ENCODE data around the gene PKP4. TPM values are rescaled to one million over a fixed set of nuclear protein-coding genes. Genes with fewer than 3 reads are reported as not detected.

Gene PKP4
- total RNA-seq, 4 donors from 2014 or later = 58.2 to 115 (median 89.9) TPM

- no peaks in the 10 kb centered on the region for H3K4me1 ChIP-seq
- no peak overlapping the region for H3K4me3 ChIP-seq
- no peak for ATAC-seq
- TF ChIP-seq CTCF (IDR thresholded peaks at IDR 0.05) (no peak), EP300 (IDR thresholded peaks at IDR 0.05) (no peak)
- WGBS, 2 donors (ENCODE audit: low coverage in 1 of 2) = 78 to 80% methylated on average over 4 to 10 of the region's 16 CpGs
- H3K27ac ChIP-seq = no peak overlapping the region
- peaks cover 6% of the 10 kb centered on the region for H3K27me3 ChIP-seq
- no peaks in the 10 kb centered on the region for H3K9me3 ChIP-seq
- no peaks in the 10 kb centered on the region for H3K36me3 ChIP-seq
Measured at GRCh38 chr2:158729873-158730620, 273.3 kb downstream of the PKP4 start.

GRCh38 chr2:158730621-158731140 lies 273.9 kb downstream of the PKP4 start:
- 90% methylated on average over 6 of the region's 9 CpGs; no CpG with 5 or more reads in 1 of the 2 donors for WGBS, 2 donors (ENCODE audit: low coverage in 1 of 2)
- Histone ChIP-seq H3K36me3 (no peaks in the 10 kb centered on the region), H3K4me3 (no peak overlapping the region), H3K27ac (no peak overlapping the region), H3K9me3 (no peaks in the 10 kb centered on the region), H3K4me1 (no peaks in the 10 kb centered on the region), H3K27me3 (peaks cover 6% of the 10 kb centered on the region)
- no peak for TF ChIP-seq POLR2A (IDR thresholded peaks at IDR 0.05)
- TF ChIP-seq EP300 (IDR thresholded peaks at IDR 0.05) = no peak
- TF ChIP-seq POLR2AphosphoS5 (IDR thresholded peaks at IDR 0.05) = no peak
- TF ChIP-seq CTCF (IDR thresholded peaks at IDR 0.05) = no peak
- no peak for ATAC-seq

DNA sequence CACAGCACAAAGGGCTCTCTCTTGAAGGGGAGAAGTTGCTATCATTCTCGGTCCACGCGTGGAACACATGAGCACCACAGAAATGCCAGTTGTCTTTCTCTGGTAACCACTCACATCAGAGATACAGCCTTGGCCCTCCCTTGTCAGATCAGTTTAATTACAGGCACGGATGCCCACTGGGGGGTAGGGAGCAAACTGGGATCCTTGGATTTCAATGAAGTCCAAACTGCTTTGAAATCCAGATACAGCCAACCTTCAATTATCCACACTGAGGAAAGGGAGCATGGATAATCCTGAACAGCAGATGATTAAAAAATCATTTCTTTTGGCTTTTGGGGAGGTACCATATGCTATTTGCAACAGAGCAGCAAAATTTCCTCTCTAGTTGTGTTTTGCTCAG lies 274.6 kb downstream of the PKP4 start:
- no peak overlapping the region for H3K27ac ChIP-seq
- no peak overlapping the region for H3K4me3 ChIP-seq
- no peaks in the 10 kb centered on the region for H3K36me3 ChIP-seq
- H3K27me3 ChIP-seq = peaks cover 6% of the 10 kb centered on the region
- no peak for ATAC-seq
- no peak for TF ChIP-seq POLR2A (IDR thresholded peaks at IDR 0.05)
- no peak for TF ChIP-seq EP300 (IDR thresholded peaks at IDR 0.05)
- TF ChIP-seq CTCF (IDR thresholded peaks at IDR 0.05) = no peak
- TF ChIP-seq POLR2AphosphoS5 (IDR thresholded peaks at IDR 0.05) = no peak
- 82 to 93% methylated on average over 3 to 4 of the region's 4 CpGs for WGBS, 2 donors (ENCODE audit: low coverage in 1 of 2)
- no peaks in the 10 kb centered on the region for H3K4me1 ChIP-seq
- H3K9me3 ChIP-seq = no peaks in the 10 kb centered on the region

Small RNAs within 50 kb of the gene (small RNA-seq; reads per million reads assigned to genes)
- 0 reads per million in 4 donors for gene AC005042.3
- gene RN7SL393P = 0 reads per million in 4 donors

Other genes starting within 250 kb of the PKP4 start
- 1 to 10 TPM in 2 of 4 donors, under 1 TPM in 2; 0.78 to 1.6 (median 1.1) TPM for gene CCDC148, start 199 bp upstream of the PKP4 start, total RNA-seq